HG03439 (cell line): Measurements from ENCODE around the gene HIP1.
"Not testable (repeated sequence)": the region's sequence is repeated elsewhere in the genome, so short reads cannot be mapped to it uniquely, and the experiment has no call there.

Source experiments
- ATAC-seq: cut with Tn5 transposase; IDR thresholded peaks from one replicate; pipeline ENCODE4 v1.9.1; 2021; ENCODE audit warnings: mild to moderate bottlenecking, moderate library complexity; ENCODE audit not compliant: unreplicated experiment

HIP1 gene

DNA sequence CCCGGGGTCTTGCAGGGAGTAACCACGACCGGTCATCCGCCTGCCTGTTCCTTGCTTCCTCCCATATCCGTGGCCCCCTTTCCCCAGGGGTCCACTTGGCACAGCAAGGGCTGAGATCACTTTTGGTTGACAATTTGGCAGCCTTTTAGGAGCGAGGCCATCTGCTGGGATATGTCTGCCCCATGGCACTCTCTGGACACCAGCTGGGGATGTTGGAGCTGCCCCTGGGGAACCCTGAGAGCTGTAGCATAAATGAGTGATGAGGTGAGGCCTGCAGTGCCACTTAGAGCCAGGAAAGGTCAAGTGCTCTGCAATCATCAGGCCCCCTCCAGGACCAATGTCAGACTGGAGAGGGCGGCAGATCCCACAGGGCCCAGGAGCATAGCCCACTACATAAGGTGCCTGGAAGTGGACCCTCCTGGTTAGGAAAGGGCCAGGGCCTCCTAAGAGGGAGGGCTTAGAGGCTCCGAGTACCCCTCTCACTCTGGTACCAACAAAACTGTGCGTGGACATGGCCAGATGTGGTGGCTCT, 92.1 kb downstream of the HIP1 start:
- no peak for ATAC-seq

DNA sequence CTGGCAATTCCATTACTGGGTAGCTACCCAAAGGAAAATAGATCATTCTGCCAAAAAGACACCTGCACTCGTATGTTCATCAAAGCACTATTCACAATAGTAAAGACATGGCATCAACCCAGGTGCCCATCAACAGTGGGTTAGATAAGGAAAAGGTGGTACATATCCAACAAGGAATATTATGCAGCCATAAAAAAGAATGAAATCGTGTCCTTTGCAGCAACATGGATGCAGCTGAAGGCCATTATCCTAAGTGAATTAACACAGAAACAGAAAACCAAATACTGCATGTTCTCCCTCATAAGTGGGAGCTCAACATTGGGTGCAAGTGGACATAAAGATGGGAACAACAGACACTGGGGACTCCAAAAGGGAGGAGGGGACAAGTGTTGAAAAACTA, 93.2 kb downstream of the HIP1 start:
- no peak for ATAC-seq

- ATAC-seq, result no peak
These were observed 94.2 kb downstream of the HIP1 start for GRCh38 chr7:75644589-75644988.

GRCh38 chr7:75642810-75643486, 95.8 kb downstream of the HIP1 start:
- no peak for ATAC-seq

DNA sequence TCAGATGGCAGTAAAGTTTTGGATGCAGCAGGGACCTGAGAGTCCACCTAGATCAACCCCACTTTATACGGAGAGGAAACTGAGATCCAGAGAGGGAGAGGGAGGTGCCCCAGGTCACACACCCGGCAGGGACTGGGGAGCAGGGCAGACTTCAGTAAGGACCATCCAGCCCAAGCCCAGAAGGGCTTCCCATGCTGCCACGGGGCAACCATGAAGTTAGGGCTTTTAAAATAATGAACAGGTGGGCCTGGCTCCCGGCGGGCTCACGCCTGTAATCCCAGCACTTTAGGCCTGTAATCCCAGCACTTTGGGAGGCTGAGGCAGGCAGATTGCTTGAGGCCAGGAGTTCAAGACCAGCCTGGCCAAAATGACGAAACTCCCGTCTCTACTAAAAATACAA, 98.5 kb downstream of the HIP1 start:
- no peak for ATAC-seq

- ATAC-seq, result no peak
These were observed 98.9 kb downstream of the HIP1 start for GRCh38 chr7:75639886-75640190.

- ATAC-seq, result no peak
These were observed 99.5 kb downstream of the HIP1 start for GRCh38 chr7:75639071-75639885.

GRCh38 chr7:75638594-75639070, 100.1 kb downstream of the HIP1 start:
- ATAC-seq, result no peak

- ATAC-seq, result no peak
These were observed 100.7 kb downstream of the HIP1 start for GRCh38 chr7:75637854-75638593.

DNA sequence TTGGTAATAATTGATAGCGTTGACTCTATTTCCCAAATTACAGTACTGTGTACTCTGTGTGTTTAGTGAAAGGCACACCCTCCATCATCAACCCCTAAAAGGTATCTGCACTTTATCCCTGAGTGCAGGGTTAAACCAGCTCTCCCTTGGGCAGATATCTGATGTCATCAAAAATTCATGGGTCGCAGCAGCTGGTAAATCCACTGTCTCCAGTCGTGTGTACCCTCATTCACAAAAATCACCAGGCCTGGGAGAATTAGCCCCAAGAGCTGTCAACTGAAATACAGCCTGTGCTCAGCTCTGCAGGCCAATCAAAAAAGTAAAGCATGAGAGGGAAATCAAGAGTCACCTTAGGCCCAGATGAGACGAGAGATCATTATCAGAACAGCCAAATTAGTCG, 103.7 kb downstream of the HIP1 start:
- no peak for ATAC-seq

DNA sequence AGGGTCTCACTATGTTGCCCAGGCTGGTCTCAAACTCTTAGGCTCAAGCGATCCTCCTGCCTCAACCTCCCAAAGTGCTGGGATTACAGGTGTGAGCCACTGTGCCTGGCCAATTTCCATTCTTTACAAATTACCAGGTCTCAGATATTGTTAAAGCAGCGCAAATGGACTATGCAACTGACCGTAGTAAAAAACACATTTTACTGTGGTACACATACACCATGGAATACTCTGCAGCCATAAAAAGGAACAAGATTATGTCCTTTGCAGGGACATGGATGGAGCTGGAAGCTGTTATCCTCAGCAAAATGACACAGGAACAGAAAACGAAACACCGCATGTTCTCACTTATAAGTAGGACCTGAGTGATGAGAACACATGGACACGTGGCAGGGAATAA, 106.2 kb downstream of the HIP1 start:
- ATAC-seq, result not testable (repeated sequence)

- no peak for ATAC-seq
These were observed 107.0 kb downstream of the HIP1 start for GRCh38 chr7:75631711-75632110.

DNA sequence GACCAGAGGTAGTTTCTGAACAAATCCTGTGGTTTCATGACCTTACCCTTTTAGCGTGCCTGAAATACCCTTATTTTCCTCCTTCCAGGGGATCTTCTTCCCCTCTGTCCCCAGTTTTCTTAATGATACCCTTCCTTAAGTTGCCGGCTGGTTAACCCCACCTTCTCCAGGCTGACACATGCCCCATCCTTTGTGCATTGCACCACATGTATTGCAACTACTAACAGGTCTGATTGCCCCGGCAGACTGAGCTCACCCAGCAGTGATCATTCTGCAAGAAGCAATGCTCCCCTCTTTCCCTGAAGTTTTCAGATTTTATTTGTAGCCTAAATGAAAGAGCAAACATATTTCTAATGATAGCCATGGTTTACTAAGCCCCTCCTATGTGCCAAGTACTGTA, 108.2 kb downstream of the HIP1 start:
- no peak for ATAC-seq

- no peak for ATAC-seq
These were observed 109.7 kb downstream of the HIP1 start for GRCh38 chr7:75629044-75629443.

DNA sequence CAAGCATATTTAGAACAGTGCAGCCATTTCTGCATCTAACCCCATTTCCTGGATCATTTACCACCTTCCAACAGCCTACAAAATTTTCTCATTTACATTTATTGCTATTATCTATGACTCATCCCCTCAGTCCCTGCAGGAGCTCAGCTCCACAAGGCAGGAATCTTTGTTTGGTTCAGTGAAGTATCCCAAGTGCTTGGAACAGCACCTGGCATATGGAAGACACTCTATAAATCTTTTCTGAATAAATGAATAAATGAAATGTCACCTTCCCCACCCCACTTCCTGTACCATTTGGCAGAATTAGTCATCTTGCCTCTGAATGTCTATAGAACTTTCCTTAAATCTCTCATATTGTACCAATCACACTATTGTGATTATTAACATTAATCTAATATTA, 110.7 kb downstream of the HIP1 start:
- no peak for ATAC-seq

- ATAC-seq, result no peak
These were observed 111.8 kb downstream of the HIP1 start for GRCh38 chr7:75626954-75627353.

DNA sequence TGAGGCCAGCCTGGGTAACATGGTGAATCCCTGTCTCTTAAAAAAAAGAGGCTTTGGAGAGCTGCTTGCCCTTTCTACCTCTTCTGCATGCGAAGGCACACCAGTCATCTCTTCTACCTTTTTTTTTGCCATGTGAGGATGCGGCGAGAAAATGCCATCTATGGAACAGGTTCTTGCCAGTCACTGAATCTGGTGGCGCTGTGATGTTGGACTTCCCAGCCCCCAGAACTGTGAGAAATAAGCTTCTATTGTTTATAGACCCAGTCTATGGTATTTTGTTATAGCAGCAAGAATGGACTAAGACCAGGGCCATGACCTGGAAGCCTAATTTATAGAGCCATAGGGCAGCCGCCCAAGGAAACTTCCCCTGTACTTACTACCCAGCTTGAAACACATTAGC, 112.9 kb downstream of the HIP1 start:
- no peak for ATAC-seq

GRCh38 chr7:75624134-75624832, 114.5 kb downstream of the HIP1 start:
- ATAC-seq, result no peak

- no peak for ATAC-seq
These were observed 115.2 kb downstream of the HIP1 start for GRCh38 chr7:75623390-75624133.

DNA sequence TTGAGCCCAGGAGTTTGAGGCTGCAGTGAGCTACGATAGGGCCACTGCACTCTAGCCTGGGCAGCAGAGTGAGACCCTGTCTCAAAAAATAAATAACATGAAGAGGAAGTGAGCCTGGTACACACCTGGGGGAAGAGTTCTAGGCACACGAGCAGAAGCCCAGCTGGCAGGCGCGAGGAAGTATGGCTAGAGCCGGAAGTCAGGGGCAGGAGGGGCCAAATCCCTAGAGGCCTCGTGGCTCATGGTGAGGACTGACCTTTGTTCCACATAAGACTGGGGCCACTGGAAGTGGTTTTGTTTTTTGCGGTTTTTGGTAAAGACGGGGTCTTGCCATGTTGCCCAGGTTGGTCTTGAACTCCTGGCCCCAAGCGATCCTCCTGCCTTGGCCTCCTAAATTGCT, 117.6 kb downstream of the HIP1 start:
- no peak for ATAC-seq
